Body of pancreas (tissue), 4 donors: ENCODE measurements around the gene TLCD3A. TPM values are rescaled to one million over a fixed set of nuclear protein-coding genes. Genes with fewer than 3 reads are reported as not detected.
"Not testable (repeated sequence)": the region's sequence is repeated elsewhere in the genome, so short reads cannot be mapped to it uniquely, and the experiment has no call there.

Source experiments
- ATAC-seq: fragments of 150-250 bp; one replicate; pipeline ENCODE4 v1.9.1; 2016
- DNase-seq, 4 donors: peaks; one replicate each; pipeline ENCODE4 v3.0.0-alpha.2; 2019
- H3K27ac ChIP-seq, 4 donors: fragments of 200-600 bp; sonication (generic); 1 replicate in 3 of 4; 2 replicates in 1 of 4; pipeline versions ENCODE4 v1.5.1 to v1.6.1; 2016 to 2019; ENCODE audit warnings: mild to moderate bottlenecking in 1 of 4, mixed read lengths in 1 of 4, moderate library complexity in 1 of 4
- H3K27me3 ChIP-seq, 2 donors: fragments of 200-600 bp; sonication (generic); one replicate each; pipeline ENCODE4 v1.6.0; 2016; ENCODE audit warnings: mild to moderate bottlenecking in 1 of 2
- H3K36me3 ChIP-seq, 2 donors: fragments of 200-600 bp; sonication (generic); replicated peaks in 1 of 2; 2 replicates each; pipeline ENCODE4 v1.5.1; 2016; ENCODE audit warnings: low read depth in 2 of 2; ENCODE audit not compliant: insufficient read depth in 1 of 2
- H3K4me1 ChIP-seq: fragments of 200-600 bp; sonication (generic); one replicate; pipeline ENCODE4 v1.6.0; 2016
- H3K4me3 ChIP-seq, 2 donors: fragments of 200-600 bp; sonication (generic); 1 replicate in 1 of 2; 2 replicates in 1 of 2; pipeline ENCODE4 v1.5.1; 2016 to 2019
- H3K9me3 ChIP-seq, 3 donors: fragments of 200-600 bp; sonication (generic); 1 replicate in 2 of 3; 2 replicates in 1 of 3; pipeline ENCODE4 v1.5.1; 2016
- CTCF ChIP-seq, 7 experiments: fragments of 450-650 bp in 4 of 7; fragments of 200-600 bp in 3 of 7; sonication (generic) in 3 of 7; IDR thresholded peaks; one replicate each; pipeline ENCODE4 v1.5.1; 2016 to 2019; ENCODE audit warnings: antibody characterized with exemption in 7 of 7
- POLR2A ChIP-seq, 3 donors: fragments of 450-650 bp; IDR thresholded peaks; one replicate each; pipeline ENCODE4 v1.6.1; 2016; ENCODE audit warnings: antibody characterized with exemption in 3 of 3, mild to moderate bottlenecking in 2 of 3
- WGBS, 2 donors: methylation state at CpG; one replicate each; pipeline ENCODE4 v1.1.5; 2017; 5-methylcytosine and 5-hydroxymethylcytosine counted together
- intact Hi-C: fragments of 100-400 bp; cut with DNase I; formaldehyde crosslinking; loops from one replicate; pipeline ENCODE4 v1.15.1; 2023
- total RNA-seq, 2 donors: library from RNA; depleted of rRNA; stranded (reverse); fragments of >200 nt; gene quantifications; one replicate each; pipeline ENCODE4 v1.1.0, GENCODE V29; 2016

TLCD3A gene
- total RNA-seq, 2 donors from 2014 or later, result 3.6 to 7.9 TPM

- WGBS, 2 donors, result 0% methylated on average over 2 to 67 of the region's 87 CpGs
- DNase-seq (peak; percentile 92 to 95 (median 93)), ATAC-seq (peak; percentile 96)
- intact Hi-C loops, result no loop called here
- Histone ChIP-seq H3K4me3 (peak within 1 kb of the TSS; percentile 79 to 87), H3K4me1 (peaks cover 23% of the 10 kb centered on the region), H3K36me3 (peaks cover 0 to 7% of the 10 kb centered on the region in 2 donors), H3K27me3 (no peaks in the 10 kb centered on the region), H3K27ac (peak within 1 kb of the TSS; percentile 79 to 85 (median 82)), H3K9me3 (no peaks in the 10 kb centered on the region)
- TF ChIP-seq CTCF (IDR thresholded peaks at IDR 0.05), result peak; percentile 88 to 98 (median 97)
- TF ChIP-seq POLR2A (IDR thresholded peaks at IDR 0.05), result peak; percentile 62 to 70 (median 70)
Measured at GRCh38 chr17:752002-752619, 19.7 kb downstream of the TLCD3A start, which contains the start of gene GEMIN4. Gene GEMIN4, minus strand, starts transcription at chr17:752264. Its CDS starts 122 bp downstream, at chr17:752142.

- Histone ChIP-seq H3K27me3 (no peaks in the 10 kb centered on the region), H3K27ac (peak overlapping the region; percentile 79 to 85 (median 82)), H3K36me3 (peaks cover 0 to 2% of the 10 kb centered on the region in 2 donors), H3K4me3 (peak overlapping the region; percentile 45 to 79), H3K9me3 (no peaks in the 10 kb centered on the region), H3K4me1 (peaks cover 23% of the 10 kb centered on the region)
- ATAC-seq, result peak; percentile 68
- WGBS, 2 donors, result 14 to 47% methylated on average over 15 to 38 of the region's 43 CpGs
- intact Hi-C loops, result no loop called here
- no peak for TF ChIP-seq CTCF (IDR thresholded peaks at IDR 0.05)
- no peak for TF ChIP-seq POLR2A (IDR thresholded peaks at IDR 0.05)
- DNase-seq, result peak; percentile 75 to 83 (median 82)
Measured at GRCh38 chr17:752620-753219, 20.3 kb downstream of the TLCD3A start.

- peaks cover 23% of the 10 kb centered on the region for H3K4me1 ChIP-seq
- TF ChIP-seq POLR2A (IDR thresholded peaks at IDR 0.05), result no peak
- TF ChIP-seq CTCF (IDR thresholded peaks at IDR 0.05), result no peak
- 73% methylated on average over 13 of the region's 13 CpGs for WGBS, 2 donors
- no peak for DNase-seq
- H3K27ac ChIP-seq, result no peak overlapping the region
- H3K4me3 ChIP-seq, result no peak overlapping the region
- no peaks in the 10 kb centered on the region for H3K27me3 ChIP-seq
- no peak for ATAC-seq
- H3K36me3 ChIP-seq, result no peaks in the 10 kb centered on the region
- intact Hi-C loops, result no loop called here
- no peaks in the 10 kb centered on the region for H3K9me3 ChIP-seq
Measured at GRCh38 chr17:753418-753817, 21.0 kb downstream of the TLCD3A start.

- intact Hi-C loops, ATAC-seq, H3K4me3 ChIP-seq, H3K36me3 ChIP-seq, H3K27ac ChIP-seq, H3K27me3 ChIP-seq, H3K9me3 ChIP-seq, DNase-seq: not testable (repeated sequence)
- WGBS, 2 donors, result 86 to 92% methylated on average over 9 of the region's 9 CpGs
- H3K4me1 ChIP-seq, result peaks cover 17% of the 10 kb centered on the region
Measured at GRCh38 chr17:755319-755961, 23.0 kb downstream of the TLCD3A start.

- intact Hi-C loops, result not testable (repeated sequence)
Measured at GRCh38 chr17:756010-756567, 23.7 kb downstream of the TLCD3A start.

More at GRCh38 chr17:756010-756567, 23.7 kb downstream of the TLCD3A start:
- H3K27me3 ChIP-seq, DNase-seq, H3K36me3 ChIP-seq, H3K4me3 ChIP-seq, H3K9me3 ChIP-seq, ATAC-seq, H3K27ac ChIP-seq: not testable (repeated sequence)
- H3K4me1 ChIP-seq, result peaks cover 11% of the 10 kb centered on the region
- WGBS, 2 donors, result 59 to 75% methylated on average over 15 of the region's 15 CpGs
